Endothelial cell of umbilical vein (primary cell): ENCODE data around the gene PROM1. TPM values are rescaled to one million over a fixed set of nuclear protein-coding genes. Genes with fewer than 3 reads are reported as not detected.

Experiments
- BruUV-seq: library from RNA; stranded (reverse); fragments of 400-500 nt; replicated peaks from 2 replicates; lab custom pipeline; 2021; lab: Mats Ljungman, UMichigan
- CTCF ChIA-PET: fragments of 300-600, 350-600 bp; sonication (Branson Sonifier 250); formaldehyde crosslinking; loops from one replicate; lab custom pipeline; 2021; ENCODE audit warnings: antibody characterized with exemption, inconsistent platforms; lab: Charles Lee
- POLR2A ChIA-PET: fragments of 300-600, 350-600 bp; sonication (Branson Sonifier 250); formaldehyde crosslinking; loops from one replicate; lab custom pipeline; 2021; ENCODE audit warnings: antibody characterized with exemption, inconsistent platforms; lab: Charles Lee
- DNase-seq: peaks from one replicate; pipeline ENCODE4 v3.0.0-alpha.2; 2011; ENCODE audit warnings: low read depth, low spot score
- FAIRE-seq: peaks from 2 replicates; lab custom pipeline; 2011; peaks lifted over from hg19 to GRCh38; lab: Jason Lieb, UNC
- H2AFZ ChIP-seq: 2 replicates; pipeline ENCODE4 v1.6.0; 2012; ENCODE audit warnings: low read depth, low read length, control low read depth, inconsistent platforms
- H3K27ac ChIP-seq: 2 replicates; pipeline ENCODE4 v1.5.1; 2011; ENCODE audit warnings: low read depth, mild to moderate bottlenecking, control low read depth, low read length, moderate library complexity; ENCODE audit not compliant: insufficient read depth
- H3K27me3 ChIP-seq, 2 experiments: 2 replicates each; pipeline versions ENCODE4 v1.6.0 to v1.6.1; 2011; ENCODE audit warnings: low read length in 2 of 2, mixed read lengths in 1 of 2; ENCODE audit not compliant: control insufficient read depth in 2 of 2, insufficient read depth in 2 of 2
- H3K36me3 ChIP-seq, 2 experiments: 2 replicates in 1 of 2; 3 replicates in 1 of 2; pipeline ENCODE4 v1.5.1; 2011; ENCODE audit warnings: low read length in 2 of 2, mild to moderate bottlenecking in 1 of 2, moderate library complexity in 1 of 2; ENCODE audit not compliant: control insufficient read depth in 2 of 2, insufficient read depth in 2 of 2; ENCODE audit errors: extremely low read depth in 1 of 2
- H3K4me1 ChIP-seq: 3 replicates; pipeline ENCODE4 v1.5.1; 2011; ENCODE audit warnings: mild to moderate bottlenecking, low read length; ENCODE audit not compliant: control insufficient read depth, insufficient read depth; ENCODE audit errors: extremely low read depth
- H3K4me2 ChIP-seq: 2 replicates; pipeline ENCODE4 v1.6.1; 2011; ENCODE audit warnings: low read length, control low read depth, mixed read lengths; ENCODE audit not compliant: insufficient read depth
- H3K4me3 ChIP-seq, 3 experiments: fragments of 200-600 bp in 1 of 3; sonication (generic), shearing (Covaris generic) in 1 of 3; replicated peaks in 1 of 3; 2 replicates each; pipeline ENCODE4 v1.5.1; 2011 to 2016; ENCODE audit warnings: control low read depth in 3 of 3, low read length in 3 of 3, mild to moderate bottlenecking in 2 of 3, inconsistent platforms in 1 of 3, low read depth in 1 of 3, moderate library complexity in 1 of 3; ENCODE audit not compliant: insufficient read depth in 1 of 3
- H3K79me2 ChIP-seq: 2 replicates; pipeline ENCODE4 v1.6.0; 2012; ENCODE audit warnings: low read length, inconsistent platforms; ENCODE audit not compliant: control insufficient read depth, insufficient read depth
- H3K9ac ChIP-seq: replicated peaks from 2 replicates; pipeline ENCODE3; 2011; ENCODE audit warnings: low read length, control low read depth; ENCODE audit not compliant: insufficient read depth; ENCODE audit errors: extremely low read depth
- H3K9me1 ChIP-seq: replicated peaks from 3 replicates; pipeline ENCODE4 v1.6.0; 2011; ENCODE audit warnings: mild to moderate bottlenecking, low read length; ENCODE audit not compliant: control insufficient read depth, insufficient read depth; ENCODE audit errors: extremely low read depth
- H3K9me3 ChIP-seq: replicated peaks from 2 replicates; pipeline ENCODE4 v1.5.1; 2012; ENCODE audit warnings: low read length, inconsistent platforms; ENCODE audit not compliant: control insufficient read depth, insufficient read depth
- H4K20me1 ChIP-seq: replicated peaks from 2 replicates; pipeline ENCODE3; 2011; ENCODE audit warnings: mild to moderate bottlenecking, low read length; ENCODE audit not compliant: control insufficient read depth, insufficient read depth; ENCODE audit errors: extremely low read depth
- CTCF ChIP-seq, 2 donors: IDR thresholded peaks; 1 replicate in 1 of 2; 2 replicates in 1 of 2; pipeline ENCODE4 v1.5.1; 2011; ENCODE audit warnings: low read length in 2 of 2, mild to moderate bottlenecking in 2 of 2, moderate library complexity in 2 of 2, control low read depth in 1 of 2, inconsistent platforms in 1 of 2, low read depth in 1 of 2; ENCODE audit not compliant: insufficient read depth in 1 of 2; ENCODE audit errors: extremely low read depth in 1 of 2
- EZH2 ChIP-seq: IDR thresholded peaks from 2 replicates; pipeline ENCODE4 v1.6.1; 2012; ENCODE audit warnings: borderline replicate concordance, low read depth, mild to moderate bottlenecking, moderate library complexity, low read length, inconsistent platforms; ENCODE audit not compliant: severe bottlenecking
- FOS ChIP-seq: IDR thresholded peaks from 2 replicates; pipeline ENCODE4 v1.6.1; 2011; ENCODE audit warnings: mild to moderate bottlenecking, low read length, moderate library complexity, borderline replicate concordance; ENCODE audit not compliant: insufficient read depth
- GATA2 ChIP-seq: IDR thresholded peaks from 2 replicates; pipeline ENCODE4 v1.7.0; 2011; ENCODE audit warnings: low read depth, mild to moderate bottlenecking, moderate library complexity, mixed read lengths, low read length; ENCODE audit not compliant: insufficient read length, insufficient read depth
- JUN ChIP-seq: IDR thresholded peaks from 2 replicates; pipeline ENCODE4 v1.6.1; 2011; ENCODE audit warnings: borderline replicate concordance, low read depth; ENCODE audit not compliant: insufficient read length, insufficient read depth
- MAX ChIP-seq: IDR thresholded peaks from 2 replicates; pipeline ENCODE4 v1.6.1; 2011; ENCODE audit not compliant: insufficient read depth, insufficient read length
- MYC ChIP-seq: IDR thresholded peaks from one replicate; pipeline ENCODE4 v1.6.1; 2011; ENCODE audit warnings: mild to moderate bottlenecking, low read depth, low read length
- POLR2A ChIP-seq: IDR thresholded peaks from 2 replicates; pipeline ENCODE4 v1.6.1; 2012; ENCODE audit warnings: low read depth, mild to moderate bottlenecking, control low read depth, low read length
- dilution Hi-C: fragments of 300-500 bp; cut with MboI; formaldehyde crosslinking; loops from one replicate; pipeline ENCODE4 v1.15.0; 2019; ENCODE audit warnings: low sequenced_read_pairs; ENCODE audit not compliant: extremely low pct_ligation_motif_present
- intact Hi-C: fragments of 100-400 bp; cut with micrococcal nuclease; formaldehyde crosslinking; loops from one replicate; pipeline ENCODE4 v1.10.0; 2022
- polyA plus RNA-seq, 4 experiments: library from polyadenylated mRNA; depleted of rRNA in 3 of 4; stranded (reverse) in 3 of 4; unstranded in 1 of 4; fragments of >200 nt; gene quantifications; 2 replicates each; pipeline versions ENCODE4 v1.2.1 to v1.2.3, GENCODE V29; 2011 to 2012; ENCODE audit warnings: missing spikeins in 1 of 4
- total RNA-seq: library from RNA; stranded (reverse); gene quantifications from 2 replicates; pipeline ENCODE4 v1.2.3, GENCODE V29; 2021

Gene PROM1
- total and polyA plus RNA-seq, 2 donors (not counting 3 experiments of a cell fraction or from before 2014, with no cell fraction given) = 0.36 to 1.7 TPM

GRCh38 chr4:16131293-16131692 lies 47.5 kb upstream of the PROM1 start:
- H3K9me3 ChIP-seq = no peaks in the 10 kb centered on the region
- BruUV-seq = no TSS peak
- peaks cover 0 to 6% of the 10 kb centered on the region in 2 experiments for H3K27me3 ChIP-seq
- dilution Hi-C loops (no loop called here), intact Hi-C loops (no loop called here)
- TF ChIP-seq MYC (no peak), FOS (no peak), JUN (no peak), POLR2A (no peak), EZH2 (no peak), GATA2 (no peak), MAX (no peak), CTCF (IDR thresholded peaks at IDR 0.05; ENCODE audit: extremely low read depth in 1 of 2, insufficient read depth in 1 of 2, low read depth in 1 of 2, low read length in 2 of 2) (no peak)
- ChIA-PET CTCF (no interaction called here), POLR2A (no interaction called here)
- H3K9me1 ChIP-seq = no peaks in the 10 kb centered on the region
- FAIRE-seq (no peak), DNase-seq (no peak)
- no peaks in the 10 kb centered on the region for H3K36me3 ChIP-seq
- H3K79me2 ChIP-seq = no peaks in the 10 kb centered on the region
- H3K4me3 ChIP-seq = no peak overlapping the region
- no peak overlapping the region for H3K9ac ChIP-seq
- H2AFZ ChIP-seq = no peak overlapping the region
- no peaks in the 10 kb centered on the region for H3K4me1 ChIP-seq
- no peak overlapping the region for H3K4me2 ChIP-seq
- H4K20me1 ChIP-seq = no peaks in the 10 kb centered on the region
- H3K27ac ChIP-seq = no peak overlapping the region
